ENCODE measurements around the gene IGF1R.

IGF1R gene

DNA sequence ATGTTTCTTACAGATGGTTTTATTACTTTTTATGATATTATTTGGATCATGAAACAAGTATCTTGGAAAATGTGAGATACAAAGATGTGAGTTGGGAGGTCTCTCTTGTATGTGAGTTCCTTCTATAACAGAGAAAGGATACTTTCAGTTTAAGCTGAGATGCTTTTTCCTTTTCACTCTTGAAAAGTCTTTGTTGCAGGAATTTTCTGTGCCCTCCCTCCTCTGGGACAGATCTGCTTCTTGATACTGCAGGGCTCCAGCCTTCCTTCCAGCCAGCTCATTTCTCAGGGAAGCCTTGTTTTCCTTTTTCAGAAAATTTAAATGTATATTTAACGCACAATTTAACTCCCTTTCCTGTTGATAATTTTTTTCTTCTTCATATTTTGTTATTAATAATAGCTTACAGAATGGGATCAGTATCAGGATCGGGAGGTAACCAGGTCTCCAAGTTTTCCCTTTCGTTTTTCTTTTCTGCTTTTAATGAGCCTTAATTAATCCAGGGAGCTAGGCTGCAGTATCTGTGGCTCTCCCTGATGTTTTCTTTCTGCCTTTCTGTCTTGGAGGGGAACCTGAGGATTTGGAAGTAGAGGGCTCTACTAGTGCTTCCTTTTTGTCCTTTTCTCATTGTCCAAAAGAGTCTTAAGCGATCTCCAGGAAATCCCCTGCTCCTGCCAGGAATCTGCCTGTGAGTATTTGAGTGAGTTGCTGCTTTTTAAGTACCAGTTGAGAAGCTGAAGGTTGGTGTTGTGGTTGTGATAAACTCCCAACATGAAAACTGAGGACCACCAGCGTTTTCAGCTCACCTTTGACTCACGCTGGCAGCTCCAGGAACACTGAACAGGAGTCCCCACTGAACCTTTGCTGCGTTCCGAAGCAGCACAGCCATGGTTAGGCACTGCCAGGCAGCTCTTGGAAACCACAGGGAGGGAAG, 105.7 kb downstream of the IGF1R start:
- peak; percentile 60 for FAIRE-seq

DNA sequence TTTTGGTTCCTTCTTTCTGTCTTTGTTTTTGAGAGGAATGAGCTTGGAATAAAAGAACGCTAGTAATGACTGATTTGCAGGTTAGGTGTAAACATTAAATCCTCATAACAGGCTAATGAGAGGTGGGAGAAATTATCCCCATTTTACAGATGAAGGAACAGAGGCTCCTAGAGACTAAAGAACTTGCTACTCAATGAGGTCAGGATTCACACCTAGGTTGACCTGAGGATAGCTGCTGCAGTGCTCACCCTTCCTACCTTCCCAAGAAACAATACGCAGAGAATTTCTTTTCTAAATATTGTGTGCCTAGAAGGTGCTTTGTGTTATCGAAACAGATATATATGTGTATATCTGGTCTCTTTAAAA, 106.3 kb downstream of the IGF1R start:
- FAIRE-seq = no peak

DNA sequence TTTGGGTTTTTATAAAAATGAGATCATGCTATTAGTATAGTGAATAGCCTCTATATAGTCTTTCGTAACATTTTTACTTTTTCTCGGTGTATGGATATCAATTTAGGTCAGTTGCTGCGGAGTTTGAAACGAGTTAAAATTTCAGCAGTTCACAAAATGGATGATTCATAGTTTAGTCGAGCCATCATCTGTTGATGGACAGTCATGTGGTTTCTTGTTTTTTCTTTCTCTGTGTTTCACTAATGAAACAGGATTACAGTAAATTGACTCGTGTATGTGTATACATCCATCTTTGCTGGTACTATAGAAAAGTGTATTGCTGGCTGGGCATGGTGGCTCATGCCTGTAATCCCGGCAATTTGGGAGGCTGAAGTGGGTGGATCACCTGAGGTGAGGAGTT, 106.8 kb downstream of the IGF1R start:
- no peak for FAIRE-seq

DNA sequence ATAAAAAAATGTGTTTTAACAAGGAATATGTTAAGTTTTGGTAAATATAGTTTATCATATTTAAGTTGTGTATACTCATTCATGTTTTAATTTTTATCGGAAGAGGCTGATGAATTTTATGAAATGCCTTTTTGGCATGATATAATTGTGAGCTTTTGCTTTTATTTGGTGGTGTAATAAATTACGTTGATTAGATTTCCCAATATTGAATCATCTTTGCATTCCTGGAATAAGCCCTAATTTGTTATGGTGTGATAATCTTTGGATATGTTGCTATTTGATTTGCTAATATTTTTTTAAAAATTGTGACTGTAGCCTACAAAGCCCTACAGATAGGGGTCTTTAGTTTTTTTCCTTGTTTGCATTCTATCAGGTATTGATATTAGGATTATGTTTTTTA, 107.4 kb downstream of the IGF1R start:
- FAIRE-seq = peak; percentile 66

DNA sequence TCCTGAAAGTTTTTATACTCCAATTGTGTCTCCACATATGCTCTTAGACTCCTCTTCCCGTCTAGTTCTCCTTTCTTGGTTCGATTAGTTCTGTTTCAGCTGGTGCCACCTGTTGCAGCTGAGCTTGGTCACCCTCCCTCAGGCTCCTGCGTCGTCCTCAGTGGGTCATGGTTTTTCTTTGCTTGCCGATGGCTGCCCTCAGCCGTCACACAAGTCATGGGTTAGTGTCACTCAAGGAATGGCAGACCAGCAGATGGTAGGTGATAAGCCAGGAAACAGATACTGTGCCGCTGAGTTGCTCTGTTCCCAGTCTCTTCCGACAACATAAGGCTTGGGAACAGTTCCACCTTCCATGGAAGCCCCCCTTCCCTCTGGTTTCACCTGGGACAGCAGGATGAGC, 109.9 kb downstream of the IGF1R start:
- no peak for FAIRE-seq

DNA sequence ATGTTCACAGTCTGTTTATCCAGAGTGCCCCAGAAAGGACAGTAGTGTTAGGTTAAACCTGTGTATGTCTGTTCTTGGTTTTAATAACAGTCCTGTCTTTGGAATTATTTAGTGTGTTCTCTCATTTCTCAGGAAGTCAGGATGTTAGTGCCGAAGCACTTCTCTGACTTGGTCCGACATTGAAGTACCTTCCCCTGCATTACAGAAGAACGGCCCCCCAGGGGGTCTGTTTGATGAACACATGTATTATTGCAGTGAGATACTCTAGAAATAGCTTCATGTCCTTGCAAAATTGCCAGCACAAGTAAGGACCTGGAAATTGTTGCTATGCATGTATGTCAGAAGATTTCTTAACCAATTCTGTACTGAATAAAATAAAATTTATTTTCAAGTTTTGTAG, 110.9 kb downstream of the IGF1R start:
- no peak for FAIRE-seq

DNA sequence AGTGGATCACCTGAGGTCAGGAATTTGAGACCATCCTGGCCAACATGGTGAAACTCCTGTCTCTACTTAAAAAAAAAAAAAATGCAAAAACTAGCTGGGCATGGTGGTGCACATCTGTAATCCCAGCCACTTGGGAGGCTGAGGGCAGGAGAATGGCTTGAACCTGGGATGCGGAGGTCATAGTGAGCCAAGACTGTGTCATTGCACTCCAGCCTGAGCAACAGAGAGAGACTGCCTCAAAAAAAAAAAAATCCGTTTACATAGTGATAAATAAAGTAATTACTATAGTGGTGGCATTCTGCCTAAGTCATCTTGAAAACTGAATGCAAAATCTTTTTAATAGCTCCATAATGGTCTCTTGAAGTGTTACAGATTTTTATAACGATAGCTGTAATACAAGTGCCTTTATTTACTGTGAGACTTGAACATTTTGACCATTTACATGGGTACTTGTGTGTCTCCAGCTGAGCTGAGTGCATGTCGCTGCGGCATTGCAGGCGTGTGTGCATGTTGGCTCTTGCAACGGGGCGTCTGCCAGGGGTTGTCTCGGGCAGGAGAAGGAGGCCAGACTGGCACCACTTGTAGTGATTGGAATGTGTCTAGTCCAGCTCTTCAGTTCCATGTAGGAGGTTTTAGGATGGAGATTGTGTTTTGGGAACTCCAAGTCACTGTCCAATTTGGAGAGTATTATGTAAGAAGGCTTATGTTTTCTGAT, 111.9 kb downstream of the IGF1R start:
- no peak for FAIRE-seq

DNA sequence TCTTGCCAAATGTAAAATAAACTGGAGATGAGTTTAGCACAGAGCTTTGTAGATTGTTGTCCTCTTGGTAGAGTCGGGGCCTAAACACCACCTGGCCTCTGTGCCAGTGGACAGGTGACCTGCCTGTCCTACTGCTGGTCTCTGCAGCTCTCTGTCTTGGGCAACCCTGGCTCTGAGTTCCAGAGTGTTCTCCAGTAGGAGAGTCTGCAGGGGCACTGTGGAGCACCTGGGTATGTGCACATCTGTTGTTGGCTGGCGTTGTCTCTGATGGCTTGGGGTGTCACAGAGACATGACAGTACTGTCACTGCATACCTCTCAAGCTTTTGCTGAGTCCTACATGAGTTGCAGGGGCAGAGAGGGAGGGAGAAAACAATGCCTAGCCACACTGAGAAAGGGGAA, 112.6 kb downstream of the IGF1R start:
- FAIRE-seq = no peak

DNA sequence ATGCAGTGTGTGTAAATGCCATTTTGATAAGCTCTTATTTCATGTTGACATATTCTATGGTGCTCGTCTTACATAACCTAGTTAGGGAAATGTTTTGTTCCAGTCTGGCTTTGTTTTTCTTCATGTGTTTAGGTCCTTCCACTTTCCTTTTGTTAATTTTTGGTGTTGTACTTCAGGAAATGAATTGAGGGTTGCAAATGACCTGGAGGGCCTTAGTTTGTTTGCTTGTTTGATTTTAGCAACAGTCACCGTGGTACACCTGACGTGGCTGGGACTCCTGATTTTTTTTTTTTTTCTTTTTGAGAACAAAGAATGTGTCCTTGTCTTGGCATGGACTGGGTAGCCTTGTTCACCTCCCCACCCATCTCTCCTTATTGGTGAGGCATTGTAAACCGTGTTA, 114.8 kb downstream of the IGF1R start:
- no peak for FAIRE-seq

DNA sequence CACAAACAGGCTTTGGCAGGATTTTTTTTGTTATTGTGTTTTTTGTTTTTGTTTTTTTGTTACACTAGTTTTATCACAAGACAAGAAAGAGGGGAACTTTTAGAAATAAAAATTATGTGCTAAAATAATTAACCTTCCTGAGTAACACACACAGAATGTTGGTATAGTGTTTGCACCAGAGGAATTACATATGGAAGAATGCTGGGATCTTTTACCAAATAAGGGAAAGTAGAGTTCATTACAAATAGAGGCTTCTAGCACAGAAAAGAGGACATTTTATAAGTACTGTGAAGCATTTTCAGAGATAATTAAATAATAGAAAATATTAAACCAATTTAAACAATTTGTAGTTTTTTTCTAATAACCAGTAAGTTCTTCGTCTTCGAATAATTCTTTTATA, 116.0 kb downstream of the IGF1R start:
- FAIRE-seq = no peak

DNA sequence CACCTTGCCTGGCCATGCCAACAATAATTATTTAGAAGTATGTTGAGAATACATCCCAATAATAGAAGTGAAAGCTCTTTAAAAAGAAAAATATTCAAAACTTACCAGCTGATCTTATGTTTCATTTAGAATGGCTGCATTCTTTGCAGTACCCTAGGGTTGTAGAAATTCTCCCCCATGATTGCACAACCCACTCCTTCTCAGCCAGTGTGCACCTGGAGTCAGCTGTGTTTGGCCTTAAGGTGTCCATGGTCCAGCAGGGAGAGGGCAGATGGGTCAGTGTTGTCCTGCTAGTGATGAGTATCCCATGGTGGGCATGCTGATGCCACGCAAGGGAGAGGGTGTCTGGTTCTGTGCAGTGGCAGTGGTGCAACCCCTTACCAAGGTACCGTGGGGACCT, 117.3 kb downstream of the IGF1R start:
- FAIRE-seq = no peak

DNA sequence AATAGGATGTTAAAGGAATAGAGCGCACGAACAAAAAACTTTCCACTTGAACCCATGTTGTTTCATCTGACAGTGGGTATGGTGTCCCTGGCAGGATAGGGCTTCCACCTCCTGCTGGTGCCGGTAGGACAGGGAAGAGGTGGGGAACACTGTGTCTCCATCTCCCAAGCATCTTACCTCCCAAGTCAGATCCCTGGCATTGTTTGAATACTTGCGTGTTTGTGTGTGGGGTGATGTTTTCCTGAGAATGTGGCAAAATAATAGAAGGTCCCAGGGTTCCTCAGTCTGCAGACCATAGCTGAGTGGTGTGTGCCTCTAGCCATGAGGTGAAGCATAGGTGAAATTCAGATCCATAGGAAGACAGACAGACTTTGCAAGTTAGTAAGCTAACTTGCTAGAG, 119.4 kb downstream of the IGF1R start:
- FAIRE-seq = no peak

DNA sequence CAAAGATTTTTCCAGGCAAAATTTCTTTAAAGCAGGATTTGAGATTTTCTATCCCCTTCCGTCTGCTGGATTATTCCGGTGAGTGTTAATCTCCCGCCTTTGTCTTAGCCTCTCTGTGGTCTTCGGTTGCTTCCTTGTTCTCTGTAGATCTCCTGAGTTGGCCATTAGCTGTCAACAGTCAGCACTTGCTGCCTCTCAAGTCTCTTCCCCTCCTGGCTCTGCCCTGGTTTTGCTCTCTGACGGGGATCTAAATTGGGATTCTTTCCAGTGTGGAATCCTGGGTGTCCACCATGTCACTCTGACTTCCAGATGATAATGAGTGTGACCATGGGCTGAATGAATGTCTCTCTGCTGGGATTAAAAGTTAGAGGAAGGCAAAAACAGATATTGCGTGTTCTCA, 121.5 kb downstream of the IGF1R start:
- FAIRE-seq = no peak

DNA sequence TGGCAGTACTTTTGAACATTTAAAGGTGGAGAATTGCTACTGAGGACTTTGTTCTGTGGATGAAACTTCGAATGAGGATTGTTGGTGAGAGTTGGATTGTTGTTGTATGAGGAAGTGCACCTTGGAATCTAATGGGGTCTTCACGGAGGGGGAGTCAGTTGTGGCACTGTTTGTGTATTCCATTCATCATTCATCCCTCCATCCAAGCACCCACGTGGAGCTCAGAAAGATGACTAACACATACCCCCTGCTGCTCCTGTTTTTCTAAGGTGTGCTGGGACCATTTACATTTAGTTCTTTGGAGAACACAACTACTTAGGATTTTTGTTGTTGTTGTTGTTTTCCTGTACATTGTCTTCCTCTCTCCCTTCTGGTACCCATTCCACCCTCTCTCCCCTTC, 122.6 kb downstream of the IGF1R start:
- no peak for FAIRE-seq

DNA sequence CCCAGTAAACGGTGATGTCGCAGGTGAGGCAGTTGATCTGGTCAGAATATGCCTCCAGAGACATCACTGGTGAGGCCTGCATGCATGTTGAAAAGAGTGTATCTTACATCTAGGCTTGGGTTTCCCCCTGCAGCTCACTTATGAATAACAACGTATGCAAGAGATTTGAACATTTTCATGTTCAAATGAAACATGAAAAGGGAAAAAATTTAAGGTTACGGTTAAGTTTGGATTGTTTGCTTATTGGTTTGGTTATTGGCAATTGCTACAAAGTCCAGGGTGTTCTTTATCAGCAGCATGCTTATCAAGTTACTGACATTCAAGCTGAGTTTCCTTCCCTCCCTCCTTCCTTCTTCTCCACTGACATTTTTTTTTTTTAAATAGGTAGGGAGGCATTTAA, 123.2 kb downstream of the IGF1R start:
- FAIRE-seq = no peak

DNA sequence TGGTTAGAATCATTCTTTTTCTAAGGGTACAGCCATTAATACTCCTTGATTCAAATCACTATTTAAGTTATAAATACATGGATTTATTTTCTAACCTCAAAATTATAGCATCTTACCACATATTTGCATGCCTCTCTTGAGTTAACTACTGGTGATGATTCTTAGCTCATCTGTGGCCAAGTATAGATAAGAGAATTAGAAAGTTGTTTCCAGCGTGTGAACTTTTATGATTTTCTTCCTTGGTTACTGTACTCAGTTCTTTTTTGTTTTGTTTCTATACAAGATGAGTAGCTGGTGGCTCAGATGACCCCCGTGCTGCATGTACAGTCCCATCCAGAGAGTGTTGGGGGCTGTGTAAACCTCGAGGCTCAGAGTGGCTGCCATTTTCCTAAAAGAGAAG, 124.6 kb downstream of the IGF1R start:
- FAIRE-seq = no peak

DNA sequence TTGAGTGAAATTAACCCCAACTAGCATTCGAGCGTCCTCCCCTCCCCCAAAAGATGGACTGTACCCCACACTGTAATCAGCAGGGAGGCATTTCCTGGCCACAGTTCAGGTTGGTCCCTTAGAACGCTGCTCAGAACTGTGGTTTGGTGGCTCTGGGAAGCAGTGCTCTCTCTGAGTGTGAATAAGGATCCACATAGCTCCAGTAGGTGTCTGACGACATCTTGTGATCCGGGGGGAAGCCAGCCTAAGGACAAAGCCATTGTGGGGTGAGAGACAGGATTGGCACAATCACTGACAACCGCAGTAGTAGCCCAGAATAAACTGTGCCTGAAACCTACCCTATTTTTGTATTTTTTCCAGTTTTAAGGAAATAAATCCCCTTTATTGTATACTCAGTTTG, 125.3 kb downstream of the IGF1R start:
- FAIRE-seq = no peak

DNA sequence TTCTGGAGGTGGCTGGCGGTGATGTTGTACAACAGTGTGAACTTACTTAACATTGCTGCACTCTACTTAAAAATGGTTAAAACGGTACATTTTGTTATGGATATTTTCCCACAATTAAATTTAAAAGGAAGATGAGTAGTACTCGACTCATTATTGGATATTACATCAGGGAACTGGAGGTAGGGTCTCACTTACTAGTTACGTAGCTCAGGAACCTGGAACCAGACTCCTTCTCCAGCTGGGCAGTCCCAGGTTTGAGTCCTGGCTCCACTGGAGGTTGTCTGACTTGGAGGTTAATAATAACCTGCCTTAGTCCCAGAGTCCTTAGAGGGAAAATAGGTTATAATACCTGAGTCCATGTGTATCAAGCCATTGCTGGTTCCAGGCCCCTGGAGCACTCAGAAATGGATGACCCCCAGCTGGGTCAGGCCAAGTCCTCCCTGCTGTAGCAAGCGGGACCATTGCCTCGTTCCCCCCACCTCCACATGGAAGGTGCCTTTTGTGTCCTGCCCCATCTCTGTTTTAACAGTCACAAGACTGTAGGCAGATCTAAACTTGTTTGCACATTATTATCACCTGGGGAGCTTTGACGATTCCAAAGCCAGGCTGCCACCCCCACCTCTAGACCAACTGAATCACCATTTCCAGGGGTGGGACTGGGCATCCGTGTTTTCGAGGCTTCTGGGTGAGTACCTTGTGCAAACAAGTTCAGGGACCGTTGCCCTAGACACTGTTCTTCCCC, 126.6 kb downstream of the IGF1R start:
- no peak for FAIRE-seq

DNA sequence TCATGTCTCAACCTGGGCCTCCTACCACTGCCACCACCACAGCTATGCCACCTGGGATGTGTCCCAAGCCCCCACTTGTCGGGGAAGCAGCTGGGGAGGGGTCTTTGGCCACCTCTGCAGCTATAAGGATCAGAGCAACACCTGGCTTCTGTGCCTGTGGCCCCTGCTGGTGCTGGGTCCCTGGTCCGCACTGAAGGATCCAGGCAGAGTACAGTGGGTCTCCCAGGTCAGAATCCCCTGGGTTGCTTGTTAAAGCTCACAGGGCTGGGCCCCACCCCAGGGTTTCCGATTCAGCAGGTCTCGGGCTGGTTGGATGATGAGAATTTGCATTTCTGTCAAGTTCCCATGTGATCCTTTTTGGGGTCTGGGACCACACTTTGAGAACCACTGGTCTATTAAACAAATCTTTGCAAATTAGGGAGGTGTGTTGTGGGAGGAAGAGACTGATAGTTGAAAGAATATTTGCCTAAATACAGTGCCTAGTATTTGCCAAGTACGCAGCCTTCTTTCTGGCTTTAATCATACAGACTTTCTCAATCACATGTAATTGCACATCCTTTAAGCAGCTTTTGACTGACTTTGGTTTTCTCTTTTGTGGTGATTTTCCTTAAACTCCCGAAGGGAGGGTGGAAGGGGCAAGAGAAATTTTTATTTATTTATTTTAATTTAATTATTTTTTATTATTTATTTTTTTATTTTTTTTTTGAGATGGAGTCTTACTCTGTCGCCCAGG, 127.3 kb downstream of the IGF1R start:
- FAIRE-seq = peak; percentile 8

DNA sequence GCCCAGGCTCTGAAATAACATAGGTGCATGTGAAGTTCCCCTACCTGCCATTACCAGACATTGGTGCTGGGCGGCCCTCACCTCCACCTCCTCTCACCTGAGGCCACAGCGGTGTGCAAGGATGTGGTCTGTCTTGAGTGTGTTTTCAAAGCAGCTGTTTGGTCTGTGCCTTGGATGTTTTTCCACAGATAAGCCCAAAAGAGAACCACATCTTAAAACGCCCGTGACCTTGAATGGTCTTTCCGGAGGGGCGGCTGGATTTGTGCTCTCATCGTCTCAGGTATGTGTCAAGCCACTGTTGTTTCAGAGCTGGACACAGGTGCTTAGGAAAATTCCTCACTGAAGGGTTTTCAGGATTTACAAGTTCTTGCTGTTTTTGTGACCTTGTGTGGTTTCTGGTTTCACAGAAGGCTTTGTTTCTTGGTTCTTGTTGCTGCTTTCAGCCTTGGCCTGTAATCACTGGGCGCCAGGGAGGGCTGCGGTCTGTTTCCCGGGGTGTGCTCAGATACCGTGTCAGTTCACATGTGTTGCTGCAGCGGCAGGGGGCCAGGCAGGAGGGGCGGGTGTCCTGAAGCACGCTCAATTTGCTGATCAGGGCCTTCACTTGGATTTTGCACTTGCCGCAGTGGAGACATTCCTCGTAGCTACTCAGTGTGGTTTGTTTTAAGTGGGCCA, 128.4 kb downstream of the IGF1R start:
- no peak for FAIRE-seq

DNA sequence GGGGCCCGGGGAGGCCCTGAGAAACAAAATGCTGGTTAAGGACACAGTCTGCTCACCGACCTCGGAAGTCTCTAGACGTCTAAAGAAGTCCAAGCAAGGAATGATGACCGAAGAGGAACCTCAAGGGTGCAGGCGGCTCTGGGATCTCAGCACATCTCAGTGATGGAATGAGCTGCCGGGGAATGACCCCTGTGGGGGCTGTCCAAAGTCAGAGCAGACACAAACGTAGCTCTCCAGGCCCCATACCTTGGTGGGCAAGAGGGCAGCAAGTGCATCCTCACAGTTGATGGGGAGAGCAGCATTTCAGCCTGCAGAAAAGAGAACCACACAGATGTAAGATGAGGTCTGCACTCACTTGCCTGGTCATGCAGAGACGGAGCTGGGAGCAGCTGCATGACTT, 129.1 kb downstream of the IGF1R start:
- no peak for FAIRE-seq

DNA sequence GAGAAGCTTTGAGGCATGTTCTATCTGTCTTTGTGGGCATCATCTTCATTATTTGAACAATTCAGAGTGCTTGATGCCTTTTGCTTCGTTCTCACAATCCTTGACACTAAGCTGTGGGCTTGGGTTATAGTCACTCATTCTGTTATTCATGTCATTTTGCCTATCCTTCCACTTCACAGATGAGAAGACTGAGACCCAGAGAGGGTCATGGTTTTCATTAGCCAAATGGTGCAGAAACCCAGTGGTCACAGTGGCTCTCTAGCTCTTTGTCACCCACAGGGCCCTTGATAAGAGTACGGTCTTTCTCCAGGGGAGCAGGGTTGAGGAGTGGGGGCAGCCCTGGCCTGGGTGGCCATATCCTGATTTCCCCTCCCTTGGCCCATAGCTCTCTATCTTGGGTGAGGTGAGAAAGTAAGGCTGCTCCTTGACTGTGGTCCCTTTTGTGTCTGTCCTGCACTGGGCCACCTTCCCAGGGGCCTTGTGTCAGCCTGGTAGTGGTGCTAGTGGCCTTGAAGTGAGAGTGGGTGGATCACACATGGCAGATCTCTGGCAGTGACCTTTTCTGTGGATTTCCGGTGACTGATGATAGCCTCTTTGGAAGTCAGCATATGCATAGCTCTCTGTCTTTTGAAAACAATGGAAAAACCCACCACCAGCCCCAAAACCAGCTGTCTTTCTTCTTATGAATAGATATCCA, 130.1 kb downstream of the IGF1R start:
- FAIRE-seq = no peak
